HEK293T (cell line): ENCODE measurements around the gene GABARAPL1.

ENCODE experiments used
- ARNT ChIP-seq: fragments of 450-650 bp; IDR thresholded peaks from 2 replicates; pipeline ENCODE4 v1.6.1; 2017; ENCODE audit warnings: mild to moderate bottlenecking
- BHLHE40 ChIP-seq: fragments of 450-650 bp; IDR thresholded peaks from 2 replicates; pipeline ENCODE4 v1.6.1; 2016; ENCODE audit warnings: mild to moderate bottlenecking, moderate library complexity, borderline replicate concordance
- CTBP1 ChIP-seq: fragments of 450-650 bp; IDR thresholded peaks from 2 replicates; pipeline ENCODE4 v1.6.1; 2016; ENCODE audit warnings: borderline replicate concordance
- FOXA1 ChIP-seq: fragments of 450-650 bp; IDR thresholded peaks from 2 replicates; pipeline ENCODE4 v1.6.1; 2016; ENCODE audit warnings: mild to moderate bottlenecking
- FOXK2 ChIP-seq: fragments of 450-650 bp; IDR thresholded peaks from 2 replicates; pipeline ENCODE4 v1.6.1; 2016; ENCODE audit warnings: mild to moderate bottlenecking
- SP1 ChIP-seq: fragments of 450-650 bp; IDR thresholded peaks from 2 replicates; pipeline ENCODE4 v1.6.1; 2017
- SUZ12 ChIP-seq: fragments of 450-650 bp; IDR thresholded peaks from 2 replicates; pipeline ENCODE4 v1.6.1; 2016; ENCODE audit warnings: mild to moderate bottlenecking
- TARDBP ChIP-seq: fragments of 450-650 bp; IDR thresholded peaks from 2 replicates; pipeline ENCODE4 v1.6.1; 2016
- ZNF384 ChIP-seq: fragments of 450-650 bp; IDR thresholded peaks from 2 replicates; pipeline ENCODE4 v1.6.1; 2016

DNA sequence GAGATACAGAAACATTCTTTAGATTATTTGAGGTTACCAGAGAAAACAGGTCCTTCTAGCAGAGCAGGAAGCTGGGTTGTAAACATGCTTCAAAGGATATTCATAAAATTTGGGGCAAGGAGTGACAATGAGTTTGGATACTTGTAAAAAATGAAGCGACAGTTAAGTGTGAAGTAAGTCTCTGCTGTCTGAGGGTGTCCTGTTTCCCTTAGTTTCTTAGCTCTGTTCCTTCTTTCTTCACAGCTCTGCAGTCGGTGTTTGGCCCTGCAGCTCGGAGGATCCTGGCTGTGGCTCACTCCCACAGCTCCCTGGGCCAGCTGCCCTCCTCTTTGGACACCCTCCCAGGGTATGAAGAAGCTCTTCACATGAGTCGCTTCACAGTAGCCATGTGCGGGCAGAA, 23.0 kb upstream of the GABARAPL1 start:
- TF ChIP-seq FOXK2, result no peak
- no peak for TF ChIP-seq ZNF384
- no peak for TF ChIP-seq FOXA1
- TF ChIP-seq TARDBP, result no peak
- no peak for TF ChIP-seq ARNT
- no peak for TF ChIP-seq SP1
- TF ChIP-seq SUZ12, result no peak
- no peak for TF ChIP-seq BHLHE40
- TF ChIP-seq CTBP1, result no peak
